UCSD-AML1 (cell line): ENCODE data around the gene BTN1A1.
"Not testable (repeated sequence)": the region's sequence is repeated elsewhere in the genome, so short reads cannot be mapped to it uniquely, and the experiment has no call there.

ENCODE experiments used
- DNase-seq: peaks from one replicate; lab custom pipeline; 2025; ENCODE audit not compliant: unreplicated experiment; lab: John Stamatoyannopoulos, UW

Gene BTN1A1

GRCh38 chr6:26536571-26537159 lies 36.6 kb downstream of the BTN1A1 start:
- peak; percentile 36 for DNase-seq

GRCh38 chr6:26537160-26537845 lies 37.2 kb downstream of the BTN1A1 start:
- DNase-seq: peak; percentile 93

GRCh38 chr6:26537846-26538571 lies 37.9 kb downstream of the BTN1A1 start, which contains the start of gene HMGN4:
TSS of gene HMGN4 (plus strand) at chr6:26538366. CDS start at chr6:26545207, 6,841 bp downstream.
- peak; percentile 85 for DNase-seq

GRCh38 chr6:26538572-26538902 lies 38.4 kb downstream of the BTN1A1 start:
- no peak for DNase-seq

GRCh38 chr6:26539071-26539615 lies 39.0 kb downstream of the BTN1A1 start:
- DNase-seq: no peak

GRCh38 chr6:26541579-26541978 lies 41.5 kb downstream of the BTN1A1 start:
- DNase-seq: no peak

- no peak for DNase-seq
Measured at GRCh38 chr6:26543953-26544352, 43.9 kb downstream of the BTN1A1 start.

GRCh38 chr6:26544473-26544872 lies 44.4 kb downstream of the BTN1A1 start:
- no peak for DNase-seq

- no peak for DNase-seq
Measured at GRCh38 chr6:26545627-26546026, 45.5 kb downstream of the BTN1A1 start.

GRCh38 chr6:26547363-26547762 lies 47.3 kb downstream of the BTN1A1 start:
- not testable (repeated sequence) for DNase-seq

GRCh38 chr6:26550250-26550993 lies 50.3 kb downstream of the BTN1A1 start:
- peak; percentile 67 for DNase-seq

- no peak for DNase-seq
Measured at GRCh38 chr6:26552205-26552604, 52.1 kb downstream of the BTN1A1 start.

GRCh38 chr6:26552640-26553188 lies 52.6 kb downstream of the BTN1A1 start:
- DNase-seq: no peak

- peak; percentile 82 for DNase-seq
Measured at GRCh38 chr6:26553264-26553634, 53.1 kb downstream of the BTN1A1 start.

GRCh38 chr6:26553635-26554446 lies 53.7 kb downstream of the BTN1A1 start:
- peak; percentile 86 for DNase-seq

GRCh38 chr6:26554447-26554696 lies 54.3 kb downstream of the BTN1A1 start:
- DNase-seq: no peak

- DNase-seq: peak; percentile 75
Measured at GRCh38 chr6:26554697-26555504, 54.8 kb downstream of the BTN1A1 start.

- no peak for DNase-seq
Measured at GRCh38 chr6:26555505-26556262, 55.6 kb downstream of the BTN1A1 start.
